Stimulated activated naive CD8-positive, alpha-beta T cell treated with anti-CD3 and anti-CD28 coated beads, Interleukin-15, amount 100 ng/mL, for 72 hours (primary cell): ENCODE data around the gene VWA3B.
"Not testable (repeated sequence)": the region's sequence is repeated elsewhere in the genome, so short reads cannot be mapped to it uniquely, and the experiment has no call there.

Source experiments
- ATAC-seq: fragments of 150-1000 bp; cut with Tn5 transposase; 2 replicates; pipeline ENCODE4 v1.10.0; 2021; ENCODE audit warnings: mild to moderate bottlenecking, moderate library complexity
- DNase-seq, 2 donors: peaks; one replicate each; pipeline ENCODE4 v3.0.0; 2021 to 2022
- H3K27ac Mint-ChIP-seq, 2 donors: one replicate each; pipeline ENCODE4 v1.8.0; 2022; ENCODE audit warnings: mild to moderate bottlenecking in 2 of 2, mixed read lengths in 2 of 2, moderate library complexity in 2 of 2
- H3K27me3 Mint-ChIP-seq: one replicate; pipeline ENCODE4 v1.8.0; 2022; ENCODE audit warnings: mixed read lengths
- H3K4me1 Mint-ChIP-seq: one replicate; pipeline ENCODE4 v1.8.0; 2022; ENCODE audit warnings: mild to moderate bottlenecking, mixed read lengths
- H3K4me3 Mint-ChIP-seq, 2 donors: one replicate each; pipeline ENCODE4 v1.8.0; 2022; ENCODE audit warnings: mild to moderate bottlenecking in 2 of 2, mixed read lengths in 2 of 2, moderate library complexity in 1 of 2
- H3K9me3 Mint-ChIP-seq, 2 donors: one replicate each; pipeline ENCODE4 v1.8.0; 2022; ENCODE audit warnings: mixed read lengths in 2 of 2

The VWA3B gene

DNA sequence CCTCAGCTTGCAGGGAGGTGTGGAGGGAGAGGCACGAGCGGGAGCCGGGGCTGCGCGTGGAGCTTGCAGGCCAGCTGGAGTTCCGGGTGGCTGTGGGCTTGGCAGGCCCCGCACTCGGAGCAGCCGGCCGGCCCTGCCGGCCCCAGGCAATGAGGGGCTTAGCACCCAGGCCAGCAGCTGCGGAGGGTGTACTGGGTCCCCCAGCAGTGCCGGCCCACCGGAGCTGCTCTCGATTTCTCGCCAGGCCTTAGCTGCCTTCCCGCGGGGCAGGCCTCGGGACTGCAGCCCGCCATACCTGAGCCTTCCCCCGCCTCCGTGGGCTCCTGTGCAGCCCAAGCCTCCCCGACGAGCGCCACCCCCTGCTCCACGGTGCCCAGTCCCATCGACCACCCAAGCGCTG lies 52.0 kb downstream of the VWA3B start:
- H3K4me3 Mint-ChIP-seq, H3K9me3 Mint-ChIP-seq, H3K27me3 Mint-ChIP-seq, DNase-seq, ATAC-seq, H3K27ac Mint-ChIP-seq: not testable (repeated sequence)
- peaks cover 40% of the 10 kb centered on the region for H3K4me1 Mint-ChIP-seq

DNA sequence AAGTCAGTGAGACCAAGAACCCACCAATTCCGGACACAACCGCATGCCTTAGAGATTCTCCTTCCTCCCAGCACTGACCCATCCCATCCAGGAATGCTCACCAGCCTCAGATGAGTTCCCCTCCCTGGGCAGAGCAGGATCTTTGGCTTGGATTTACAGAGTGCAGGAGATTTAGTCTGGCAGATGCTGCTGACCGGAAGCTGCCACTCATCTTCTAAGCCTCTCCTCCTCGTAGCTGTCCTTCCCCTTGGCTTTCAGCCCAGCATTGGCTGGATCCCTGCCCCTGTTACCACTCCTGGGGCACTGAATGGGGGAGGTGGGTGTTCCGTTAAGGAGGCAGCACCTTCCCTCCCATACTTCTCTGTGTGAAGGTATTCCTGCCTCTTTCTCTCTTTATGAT lies 53.2 kb downstream of the VWA3B start:
- Mint-ChIP-seq H3K27ac (no peak overlapping the region), H3K4me3 (no peak overlapping the region), H3K4me1 (peaks cover 29% of the 10 kb centered on the region), H3K27me3 (no peaks in the 10 kb centered on the region), H3K9me3 (peaks cover 0 to 6% of the 10 kb centered on the region in 2 donors)
- ATAC-seq: no peak
- DNase-seq: no peak

DNA sequence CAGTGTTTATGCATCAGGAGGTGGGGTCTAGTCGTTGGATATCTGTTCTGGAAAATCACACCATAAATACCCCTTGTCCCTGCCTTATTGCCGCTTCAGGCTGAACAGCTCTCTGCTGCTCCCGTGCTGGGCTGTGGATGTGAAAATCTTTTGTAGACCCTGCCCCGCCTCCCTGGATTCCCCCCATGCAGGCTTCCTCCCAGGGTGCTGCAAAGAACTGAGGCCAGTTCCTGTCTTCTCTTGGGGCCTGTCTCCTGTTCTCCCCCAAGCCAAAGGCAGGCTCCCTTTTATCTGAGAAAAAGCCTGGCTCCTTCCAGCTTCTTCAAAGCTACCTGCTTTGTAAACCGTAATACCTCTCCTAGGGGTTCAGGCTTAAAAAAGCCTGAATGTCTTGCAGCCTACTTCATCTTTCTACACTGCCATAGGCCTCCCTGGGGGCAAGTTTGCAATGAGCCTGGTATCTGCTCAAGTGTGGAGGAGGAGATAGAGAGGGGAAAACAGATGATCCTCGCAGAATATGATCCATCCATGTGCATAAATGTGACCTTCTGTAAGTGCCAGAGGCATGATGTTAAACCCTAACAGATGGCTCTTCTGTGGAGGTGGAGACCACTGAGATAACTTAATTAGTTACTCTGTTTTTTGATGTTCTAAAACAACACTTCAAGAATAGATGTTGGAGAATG lies 55.3 kb downstream of the VWA3B start:
- DNase-seq (no peak), ATAC-seq (peak; percentile 46)
- Mint-ChIP-seq H3K27ac (peak overlapping the region; percentile 76 to 87), H3K27me3 (no peaks in the 10 kb centered on the region), H3K4me3 (no peak overlapping the region), H3K4me1 (peaks cover 17% of the 10 kb centered on the region), H3K9me3 (peaks cover 0 to 9% of the 10 kb centered on the region in 2 donors)

DNA sequence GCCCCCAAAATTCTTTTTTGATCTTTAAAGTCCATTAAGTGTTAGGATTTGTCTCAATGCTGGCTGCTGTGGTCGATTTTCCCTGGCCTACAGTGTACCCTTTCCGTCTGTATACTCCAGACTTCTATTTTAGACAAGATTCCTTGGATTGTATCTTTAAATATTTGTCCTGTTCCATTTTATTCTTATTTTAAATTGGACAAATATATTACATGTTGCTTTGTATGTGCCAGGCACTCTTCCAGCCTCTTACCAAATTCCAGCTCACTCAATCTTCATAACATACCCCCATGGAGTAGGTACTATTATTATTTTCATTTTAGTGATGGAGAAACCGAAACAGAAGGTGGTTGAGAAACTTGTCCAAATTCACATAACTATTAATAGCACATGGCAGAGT lies 58.1 kb downstream of the VWA3B start:
- no peak overlapping the region for H3K4me3 Mint-ChIP-seq
- H3K27ac Mint-ChIP-seq: no peak overlapping the region
- peaks cover 0 to 9% of the 10 kb centered on the region in 2 donors for H3K9me3 Mint-ChIP-seq
- DNase-seq: no peak
- no peaks in the 10 kb centered on the region for H3K27me3 Mint-ChIP-seq
- no peak for ATAC-seq
- peaks cover 28% of the 10 kb centered on the region for H3K4me1 Mint-ChIP-seq

DNA sequence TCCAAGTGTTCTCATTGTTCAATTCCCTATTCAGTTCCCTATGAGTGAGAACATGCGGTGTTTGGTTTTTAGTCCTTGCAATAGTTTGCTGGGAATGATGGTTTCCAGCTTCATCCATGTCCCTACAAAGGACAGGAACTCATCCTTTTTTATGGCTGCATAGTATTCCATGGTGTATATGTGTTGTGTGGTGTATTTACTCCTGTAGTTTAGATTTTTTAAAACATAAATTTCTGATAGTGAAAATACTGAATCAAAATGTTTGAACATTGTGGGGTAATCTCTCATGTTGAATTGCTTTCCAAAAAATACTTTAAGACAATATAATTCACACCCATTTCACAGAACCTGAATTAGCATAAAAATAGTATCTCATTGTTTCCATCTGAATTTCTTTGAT lies 60.9 kb downstream of the VWA3B start:
- H3K4me1 Mint-ChIP-seq: peaks cover 12% of the 10 kb centered on the region
- ATAC-seq, DNase-seq, H3K9me3 Mint-ChIP-seq, H3K27ac Mint-ChIP-seq, H3K4me3 Mint-ChIP-seq, H3K27me3 Mint-ChIP-seq: not testable (repeated sequence)

DNA sequence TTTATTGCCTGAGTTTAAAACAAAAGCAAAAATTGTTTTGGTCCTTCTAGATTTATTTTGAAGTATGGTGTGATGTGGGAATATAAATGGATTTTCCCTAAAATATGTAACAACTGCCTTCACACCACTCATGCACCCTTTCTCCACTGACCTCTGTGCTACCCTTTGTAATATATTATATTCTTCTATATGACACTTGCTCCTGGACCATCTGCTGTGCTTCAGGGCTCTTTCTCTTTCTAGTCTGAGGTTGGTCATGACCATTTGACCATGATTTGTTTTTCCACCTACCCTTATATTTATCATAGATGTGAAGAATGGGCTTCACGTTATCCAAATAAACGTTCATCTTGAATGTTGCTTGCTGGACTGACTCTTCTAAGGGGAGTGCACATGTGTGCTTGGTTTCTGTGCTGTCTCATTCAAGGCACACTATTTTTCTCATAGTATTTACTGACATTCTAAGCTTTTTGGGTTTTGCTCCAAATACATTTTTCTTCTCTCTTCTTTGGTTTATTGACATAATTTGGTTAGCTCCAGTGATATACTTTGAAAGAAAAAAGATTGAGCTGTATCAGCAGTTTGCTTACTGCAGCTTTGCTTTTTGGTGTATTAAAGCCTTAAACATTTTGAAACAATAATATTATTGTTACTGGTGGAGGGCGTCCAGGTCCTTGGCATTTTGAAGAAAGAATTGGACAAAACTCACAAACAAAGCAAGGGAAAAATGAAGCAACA lies 61.8 kb downstream of the VWA3B start:
- DNase-seq (no peak), ATAC-seq (no peak)
- Mint-ChIP-seq H3K4me3 (peak overlapping the region in 1 of 2 donors; percentile 40), H3K4me1 (peaks cover 12% of the 10 kb centered on the region), H3K27ac (no peak overlapping the region), H3K27me3 (no peaks in the 10 kb centered on the region), H3K9me3 (peaks cover 0 to 9% of the 10 kb centered on the region in 2 donors)

DNA sequence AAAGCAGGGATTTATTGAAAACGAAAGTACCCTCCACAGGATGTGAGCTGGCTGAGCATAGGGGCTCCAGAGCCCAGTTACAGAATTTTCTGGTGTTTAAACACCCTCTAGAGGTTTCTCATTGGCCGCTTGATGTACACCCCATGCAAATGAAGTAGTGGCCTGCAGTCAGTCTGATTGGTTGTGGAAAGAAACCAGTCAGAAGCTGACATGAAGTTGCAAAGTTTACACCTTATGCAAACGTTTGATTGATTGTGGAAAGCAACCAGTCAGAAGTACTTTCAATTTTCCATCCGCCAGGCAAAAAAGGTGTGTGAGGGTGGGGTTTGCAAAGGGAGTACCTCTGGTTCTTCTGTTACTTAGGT lies 62.3 kb downstream of the VWA3B start:
- DNase-seq: peak; percentile 9 to 31
- H3K27me3 Mint-ChIP-seq: no peaks in the 10 kb centered on the region

DNA sequence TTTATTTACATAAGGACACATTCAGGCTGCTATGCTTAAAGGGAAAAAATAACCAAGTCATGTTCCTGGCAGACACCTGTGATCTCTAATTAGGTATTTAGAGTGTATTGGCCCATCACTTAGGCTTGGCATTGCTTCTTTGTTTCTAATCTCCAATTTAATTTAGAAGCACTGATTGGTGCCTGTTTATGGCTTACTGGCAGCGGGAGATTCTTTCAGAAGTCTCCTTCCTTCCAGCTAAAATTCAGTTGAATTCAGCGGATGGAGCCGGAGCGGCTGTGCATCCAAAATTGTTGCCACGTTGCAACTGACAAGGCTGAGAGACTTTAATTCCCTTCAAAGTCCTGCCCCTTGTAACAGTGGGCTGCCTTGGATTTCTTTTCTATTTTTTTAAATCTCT lies 66.5 kb downstream of the VWA3B start:
- Mint-ChIP-seq H3K27ac (no peak overlapping the region), H3K27me3 (no peaks in the 10 kb centered on the region), H3K4me1 (peaks cover 12% of the 10 kb centered on the region), H3K9me3 (no peaks in the 10 kb centered on the region), H3K4me3 (no peak overlapping the region)
- DNase-seq (no peak), ATAC-seq (no peak)

More for the DNA sequence above, 62.3 kb downstream of the VWA3B start:
- Mint-ChIP-seq H3K9me3 (peaks cover 0 to 9% of the 10 kb centered on the region in 2 donors), H3K4me1 (peaks cover 12% of the 10 kb centered on the region), H3K27ac (no peak overlapping the region), H3K4me3 (peak overlapping the region in 1 of 2 donors; percentile 40)
- ATAC-seq: peak; percentile 97

DNA sequence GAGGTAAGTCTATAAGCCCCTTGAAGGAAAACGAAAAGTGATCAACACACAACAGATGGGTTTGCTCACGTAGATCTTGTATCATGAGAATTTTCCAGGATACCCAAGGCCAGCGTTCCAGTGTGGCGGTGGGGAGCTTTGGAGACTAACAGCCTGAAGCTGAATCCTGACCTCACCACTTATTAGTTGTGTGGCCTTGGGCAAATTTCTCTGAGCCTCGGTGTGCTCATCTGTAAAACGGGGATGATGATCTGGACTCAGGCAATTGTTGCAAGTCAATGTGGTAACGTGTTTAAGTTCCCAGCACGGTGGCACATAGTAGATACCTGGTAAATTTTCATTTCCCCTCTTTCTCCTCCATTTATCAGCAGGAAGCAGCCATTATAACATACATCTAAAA lies 68.3 kb downstream of the VWA3B start:
- no peaks in the 10 kb centered on the region for H3K4me1 Mint-ChIP-seq
- no peak for DNase-seq
- no peak for ATAC-seq
- H3K4me3 Mint-ChIP-seq: no peak overlapping the region
- no peaks in the 10 kb centered on the region for H3K27me3 Mint-ChIP-seq
- no peak overlapping the region for H3K27ac Mint-ChIP-seq
- H3K9me3 Mint-ChIP-seq: no peaks in the 10 kb centered on the region

DNA sequence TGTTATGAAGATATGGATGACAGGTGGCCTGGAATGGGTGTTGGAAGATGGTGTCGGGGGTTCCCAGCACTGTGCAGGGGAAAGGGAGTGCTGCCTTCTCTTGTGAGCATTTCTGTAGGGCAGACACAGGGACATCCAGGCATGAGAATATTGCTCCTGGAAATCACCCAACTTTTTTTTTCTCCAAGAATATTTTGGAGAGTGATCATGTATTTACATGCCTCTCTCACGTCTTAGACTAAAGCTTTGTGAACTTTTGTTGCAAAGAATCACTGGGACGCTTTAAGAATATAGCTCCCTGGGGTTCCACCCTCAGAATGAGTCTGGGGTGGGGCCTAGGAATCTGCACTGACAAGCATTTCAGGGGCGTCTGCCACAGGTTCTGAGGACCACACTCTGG lies 68.7 kb downstream of the VWA3B start:
- ATAC-seq (no peak), DNase-seq (no peak)
- no peak overlapping the region for H3K4me3 Mint-ChIP-seq
- no peak overlapping the region for H3K27ac Mint-ChIP-seq
- H3K4me1 Mint-ChIP-seq: no peaks in the 10 kb centered on the region
- H3K9me3 Mint-ChIP-seq: no peaks in the 10 kb centered on the region
- no peaks in the 10 kb centered on the region for H3K27me3 Mint-ChIP-seq

DNA sequence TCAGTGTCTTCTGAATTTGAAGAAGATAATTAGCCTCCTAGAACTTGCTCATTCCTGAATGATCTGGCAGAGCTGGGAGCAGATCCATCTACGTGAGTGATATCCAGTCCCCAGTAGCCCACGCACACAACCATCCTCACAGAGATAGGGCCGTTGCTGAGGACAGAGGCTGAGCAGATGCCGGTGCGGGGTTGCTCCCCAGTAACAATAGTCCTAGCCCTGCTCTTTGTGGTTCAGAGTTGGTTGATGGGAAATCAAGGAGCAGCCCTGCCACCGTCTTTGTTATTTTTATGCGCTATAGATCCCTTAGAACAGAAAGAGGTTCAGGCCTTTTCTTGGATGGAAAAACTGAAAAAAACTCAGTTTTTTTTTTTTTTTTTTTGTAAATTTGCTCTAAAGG lies 69.3 kb downstream of the VWA3B start:
- H3K27me3 Mint-ChIP-seq: no peaks in the 10 kb centered on the region
- H3K27ac Mint-ChIP-seq: no peak overlapping the region
- ATAC-seq: no peak
- no peak overlapping the region for H3K4me3 Mint-ChIP-seq
- no peaks in the 10 kb centered on the region for H3K9me3 Mint-ChIP-seq
- no peak for DNase-seq
- H3K4me1 Mint-ChIP-seq: no peaks in the 10 kb centered on the region

DNA sequence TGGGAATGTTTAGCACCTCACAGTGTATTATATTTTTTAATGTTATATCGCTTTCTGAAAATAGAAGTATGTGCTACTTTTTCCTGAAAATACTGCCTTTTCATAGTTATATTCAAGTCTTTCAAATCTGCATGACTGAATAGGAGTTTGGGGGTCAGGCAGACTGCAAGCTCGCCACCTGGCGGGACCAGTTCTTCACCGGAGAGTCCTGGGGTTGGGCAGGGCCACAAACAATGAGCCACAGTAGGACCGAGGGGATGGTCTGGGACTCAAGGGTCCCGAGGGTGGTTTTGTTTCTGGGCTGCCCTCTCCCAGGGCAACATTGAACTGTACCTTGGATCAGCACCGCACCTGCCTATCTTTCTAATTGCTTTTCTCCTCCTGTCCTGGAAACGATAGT lies 70.6 kb downstream of the VWA3B start:
- Mint-ChIP-seq H3K27ac (peak overlapping the region in 1 of 2 donors; percentile 27), H3K4me3 (no peak overlapping the region), H3K4me1 (no peaks in the 10 kb centered on the region), H3K9me3 (no peaks in the 10 kb centered on the region), H3K27me3 (no peaks in the 10 kb centered on the region)
- DNase-seq: no peak
- no peak for ATAC-seq

DNA sequence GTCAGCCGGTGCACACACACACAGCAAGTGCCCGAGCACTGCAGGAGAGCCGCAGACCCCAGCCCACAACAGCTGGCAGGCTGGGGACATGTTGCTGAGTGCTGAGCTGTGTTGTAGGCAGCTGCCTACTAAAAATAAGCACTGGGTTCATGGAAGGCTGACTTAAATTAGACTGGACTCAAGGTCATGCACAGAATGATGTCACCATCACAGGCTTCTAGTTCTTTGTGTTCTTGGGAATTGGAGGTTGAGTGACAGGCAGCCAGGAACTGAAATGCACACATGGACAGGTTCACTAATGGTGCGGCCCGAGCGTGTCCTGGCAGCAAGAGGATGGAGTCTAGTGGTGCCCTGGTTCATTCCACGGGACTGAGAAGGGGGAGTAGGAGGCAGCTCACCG lies 71.3 kb downstream of the VWA3B start:
- no peaks in the 10 kb centered on the region for H3K4me1 Mint-ChIP-seq
- DNase-seq (no peak), ATAC-seq (no peak)
- H3K9me3 Mint-ChIP-seq: no peaks in the 10 kb centered on the region
- H3K27me3 Mint-ChIP-seq: no peaks in the 10 kb centered on the region
- no peak overlapping the region for H3K27ac Mint-ChIP-seq
- H3K4me3 Mint-ChIP-seq: no peak overlapping the region

DNA sequence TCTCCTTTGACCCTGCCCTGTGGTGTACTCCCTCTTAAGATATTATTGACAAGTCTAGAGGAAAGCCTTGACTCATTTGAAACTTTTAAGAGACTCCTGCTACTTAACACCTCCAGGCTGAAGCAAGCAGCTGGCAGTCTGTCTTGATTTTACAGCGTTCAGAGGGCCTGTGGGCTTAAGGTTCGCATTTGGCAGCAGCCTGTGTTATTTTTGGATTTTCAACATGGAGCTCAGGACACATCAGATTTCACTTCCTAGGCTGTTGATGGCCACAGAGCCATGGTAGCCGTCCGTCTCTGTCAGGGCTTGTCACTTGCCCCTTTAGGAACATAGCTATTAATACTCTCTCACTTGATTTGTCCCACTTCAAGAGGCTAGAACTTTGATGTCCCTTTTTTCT lies 73.6 kb downstream of the VWA3B start:
- Mint-ChIP-seq H3K27ac (no peak overlapping the region), H3K4me3 (no peak overlapping the region), H3K27me3 (no peaks in the 10 kb centered on the region), H3K9me3 (no peaks in the 10 kb centered on the region), H3K4me1 (no peaks in the 10 kb centered on the region)
- ATAC-seq: no peak
- no peak for DNase-seq

DNA sequence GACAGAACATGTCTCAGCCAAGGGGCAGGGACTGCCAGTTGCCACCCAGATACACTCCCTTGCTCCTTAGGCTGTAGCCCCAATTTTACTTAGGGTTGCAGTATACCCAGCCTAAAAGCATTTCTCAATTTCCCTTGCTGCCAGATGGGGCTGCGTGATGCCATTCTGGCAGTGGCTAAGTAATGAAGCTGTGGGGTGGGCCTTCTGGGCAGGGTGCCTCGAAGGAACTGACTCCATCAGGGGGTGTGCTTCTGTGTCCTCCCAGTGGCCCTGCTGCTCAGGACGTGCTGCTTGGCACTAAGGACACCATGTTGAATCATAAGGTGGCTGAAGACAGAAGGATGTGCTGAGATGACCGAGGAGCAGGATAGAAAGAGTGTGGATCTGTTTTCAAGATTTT lies 74.2 kb downstream of the VWA3B start:
- Mint-ChIP-seq H3K27me3 (no peaks in the 10 kb centered on the region), H3K27ac (no peak overlapping the region), H3K4me1 (no peaks in the 10 kb centered on the region), H3K9me3 (no peaks in the 10 kb centered on the region), H3K4me3 (no peak overlapping the region)
- ATAC-seq (no peak), DNase-seq (no peak)

DNA sequence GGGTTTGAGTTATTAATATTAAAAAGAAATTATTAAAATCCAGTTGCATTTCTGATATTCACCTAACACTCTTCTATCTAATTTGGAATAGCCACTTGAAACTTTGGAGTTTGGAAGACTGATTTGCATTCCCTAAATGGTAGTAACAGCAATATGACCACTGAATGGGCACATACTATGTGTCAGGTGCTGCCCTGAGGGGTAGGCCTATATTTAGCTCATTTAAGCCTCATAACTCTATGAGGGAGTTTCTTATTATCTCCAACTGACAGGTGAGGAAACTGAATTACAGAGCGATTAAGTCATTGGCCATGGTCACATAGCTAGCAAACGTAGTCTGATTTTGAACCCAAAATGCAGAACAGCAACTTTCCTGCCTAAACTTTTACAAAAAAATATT lies 77.3 kb downstream of the VWA3B start:
- H3K27ac Mint-ChIP-seq: no peak overlapping the region
- no peak for DNase-seq

More for the DNA sequence above, 77.3 kb downstream of the VWA3B start:
- no peaks in the 10 kb centered on the region for H3K4me1 Mint-ChIP-seq
- ATAC-seq: no peak
- peaks cover 24% of the 10 kb centered on the region for H3K27me3 Mint-ChIP-seq
- H3K4me3 Mint-ChIP-seq: no peak overlapping the region
- no peaks in the 10 kb centered on the region for H3K9me3 Mint-ChIP-seq
